ENCODE results near the gene JUNB. TPM values are rescaled to one million over a fixed set of nuclear protein-coding genes. Genes with fewer than 3 reads are reported as not detected.

The JUNB gene
- total and polyA plus RNA-seq, 2 of the 8 experiments (the other 6 are each of a cell fraction or from before 2014, with no cell fraction given): 7.4 to 10.0 TPM

DNA sequence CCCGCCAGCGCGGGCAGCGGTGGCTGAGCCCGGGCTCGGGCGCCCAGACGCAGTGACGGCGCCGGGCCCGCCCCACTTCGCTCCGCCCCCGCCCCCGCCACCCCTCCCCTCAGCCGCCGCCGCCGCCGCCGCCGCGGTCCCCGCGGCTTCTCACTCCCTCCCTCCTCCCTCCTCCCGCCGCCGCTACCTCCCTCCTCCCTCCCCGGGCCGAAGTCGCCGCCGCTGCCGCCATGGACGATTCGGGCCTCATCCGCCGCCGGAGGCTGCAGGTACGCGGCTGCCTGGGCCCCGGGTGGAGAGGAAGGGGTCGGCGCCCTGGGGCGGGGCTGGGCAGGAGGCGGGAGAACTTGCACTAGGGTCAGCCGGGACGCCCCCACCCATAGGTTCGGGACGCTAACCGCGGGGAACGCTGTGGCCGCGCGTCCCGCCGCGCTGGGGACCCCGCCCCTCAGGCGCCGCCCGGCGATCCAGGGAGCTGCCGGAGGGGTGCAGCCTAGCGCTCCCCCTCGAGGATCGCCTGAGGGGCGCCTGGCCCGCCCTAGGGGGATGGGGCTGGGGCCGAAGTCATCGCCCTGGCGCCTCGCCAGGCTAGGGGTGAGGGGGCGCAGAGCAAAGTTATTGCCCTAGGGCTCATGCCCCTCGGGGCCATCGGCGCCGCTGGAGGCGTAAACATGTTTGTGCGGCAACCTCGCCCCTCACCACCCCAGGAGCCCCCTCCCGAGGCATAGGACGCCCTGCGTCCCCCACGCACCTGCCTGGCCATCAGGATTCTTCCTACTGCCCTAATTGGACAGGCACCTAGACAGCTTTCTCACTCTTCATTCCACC, 42.7 kb downstream of the JUNB start:
- H3K9ac ChIP-seq (replicated peaks in 1 of 4; ENCODE audit: extremely low read depth in 1 of 4, low read depth in 3 of 4, low read length in 3 of 4): peak overlapping the region in 1 of 4 experiments; percentile 38; a peak in 1 of 7 replicates
- H3K9me3 ChIP-seq (ENCODE audit: insufficient read depth in 2 of 2, low read depth in 1 of 2, low read length in 1 of 2): no peaks in the 10 kb centered on the region
- TF ChIP-seq SP4 (IDR thresholded peaks at IDR 0.05; ENCODE audit: low read length): no peak
- no peak for TF ChIP-seq BACH1 (IDR thresholded peaks at IDR 0.05; ENCODE audit: low read length)
- TF ChIP-seq CTBP2 (IDR thresholded peaks at IDR 0.05; ENCODE audit: borderline replicate concordance, insufficient read depth, insufficient read length, low read length): no peak
- TF ChIP-seq PHF8 (conservative IDR thresholded peaks at IDR 0.05; ENCODE audit: low read depth, low read length): peak; percentile 47; the same call in 1 of the 2 replicates
- TF ChIP-seq SIRT6 (IDR thresholded peaks at IDR 0.05; ENCODE audit: low read length): no peak
- TF ChIP-seq, protein P1, sequence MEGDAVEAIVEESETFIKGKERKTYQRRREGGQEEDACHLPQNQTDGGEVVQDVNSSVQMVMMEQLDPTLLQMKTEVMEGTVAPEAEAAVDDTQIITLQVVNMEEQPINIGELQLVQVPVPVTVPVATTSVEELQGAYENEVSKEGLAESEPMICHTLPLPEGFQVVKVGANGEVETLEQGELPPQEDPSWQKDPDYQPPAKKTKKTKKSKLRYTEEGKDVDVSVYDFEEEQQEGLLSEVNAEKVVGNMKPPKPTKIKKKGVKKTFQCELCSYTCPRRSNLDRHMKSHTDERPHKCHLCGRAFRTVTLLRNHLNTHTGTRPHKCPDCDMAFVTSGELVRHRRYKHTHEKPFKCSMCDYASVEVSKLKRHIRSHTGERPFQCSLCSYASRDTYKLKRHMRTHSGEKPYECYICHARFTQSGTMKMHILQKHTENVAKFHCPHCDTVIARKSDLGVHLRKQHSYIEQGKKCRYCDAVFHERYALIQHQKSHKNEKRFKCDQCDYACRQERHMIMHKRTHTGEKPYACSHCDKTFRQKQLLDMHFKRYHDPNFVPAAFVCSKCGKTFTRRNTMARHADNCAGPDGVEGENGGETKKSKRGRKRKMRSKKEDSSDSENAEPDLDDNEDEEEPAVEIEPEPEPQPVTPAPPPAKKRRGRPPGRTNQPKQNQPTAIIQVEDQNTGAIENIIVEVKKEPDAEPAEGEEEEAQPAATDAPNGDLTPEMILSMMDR (IDR thresholded peaks at IDR 0.05; ENCODE audit: control extremely low read depth in 1 of 3, insufficient read depth in 1 of 3, low read depth in 1 of 3, low read length in 3 of 3): no peak
- no peak for TF ChIP-seq EGR1 (IDR thresholded peaks at IDR 0.05; ENCODE audit: borderline replicate concordance, low read depth, low read length)
- TF ChIP-seq POU5F1 (IDR thresholded peaks at IDR 0.05; ENCODE audit: low read depth, low read length): no peak
- no peak for TF ChIP-seq NRF1 (IDR thresholded peaks at IDR 0.05; ENCODE audit: low read depth, low read length)

More for the DNA sequence above, 42.7 kb downstream of the JUNB start:
- WGBS, 2 experiments (ENCODE audit: extremely low coverage in 1 of 2, insufficient coverage in 1 of 2, insufficient read length in 1 of 2, insufficient replicate concordance in 2 of 2, low coverage in 1 of 2, low lambda C conversion rate in 2 of 2, missing lambda C conversion rate in 1 of 2): 1% methylated on average over 39 of the region's 87 CpGs; no CpG with 5 or more reads in 1 of the 2 experiments
- Histone ChIP-seq H3K4me2 (ENCODE audit: insufficient read depth in 1 of 2, low read depth in 2 of 2, low read length in 2 of 2) (peak overlapping the region; percentile 81 to 88), H3K56ac (replicated peaks; ENCODE audit: insufficient read length, low read depth, low read length) (peak overlapping the region; percentile 81), H3K79me1 (ENCODE audit: low read depth, low read length) (no peaks in the 10 kb centered on the region), H3K36me3 (ENCODE audit: control insufficient read depth in 2 of 4, insufficient read depth in 4 of 4, low read length in 3 of 4) (no peaks in the 10 kb centered on the region), H3K4me3 (ENCODE audit: extremely low read depth in 1 of 4, insufficient read depth in 2 of 4, low read depth in 3 of 4, low read length in 4 of 4) (peak overlapping the region; percentile 62 to 81 (median 70)), H3K18ac (ENCODE audit: extremely low read depth, low read length) (peak overlapping the region; percentile 87), H2BK120ac (replicated peaks; ENCODE audit: low read depth, low read length) (no peak overlapping the region), H4K91ac (replicated peaks; ENCODE audit: insufficient read length, low read length) (no peak overlapping the region), H4K20me1 (replicated peaks in 1 of 2; ENCODE audit: control insufficient read depth in 1 of 2, insufficient read depth in 2 of 2, low read length in 2 of 2) (peaks cover 2 to 10% of the 10 kb centered on the region in 2 experiments), H4K8ac (ENCODE audit: extremely low read depth, insufficient read depth, low read length) (peak overlapping the region; percentile 73), H2AFZ (ENCODE audit: low read length) (no peak overlapping the region), H2BK5ac (ENCODE audit: low read depth, low read length) (no peak overlapping the region; the same call in 1 of the 2 replicates), H3K4me1 (replicated peaks in 1 of 4; ENCODE audit: control insufficient read depth in 3 of 4, insufficient read depth in 4 of 4, low read length in 3 of 4) (peaks cover under 1 to 32% (median 16%) of the 10 kb centered on the region in 4 experiments), H3K4ac (replicated peaks; ENCODE audit: insufficient read length, low read depth, low read length) (no peak overlapping the region), H4K5ac (ENCODE audit: insufficient read length, low read depth, low read length) (peak overlapping the region; percentile 40), H3K79me2 (ENCODE audit: control insufficient read depth in 1 of 2, insufficient read depth in 2 of 2, low read length in 2 of 2) (no peaks in the 10 kb centered on the region), H2AK5ac (ENCODE audit: low read depth, low read length) (no peak overlapping the region), H3K27ac (ENCODE audit: low read depth, low read length) (no peak overlapping the region), H3K14ac (ENCODE audit: insufficient read length) (no peak overlapping the region), H2BK15ac (ENCODE audit: low read length) (0 out of 2 replicates have a peak overlapping the region, but pooled peaks have one; percentile 84), H3K23me2 (ENCODE audit: low read depth, low read length) (peaks cover 21% of the 10 kb centered on the region), H2BK20ac (ENCODE audit: low read length) (no peak overlapping the region), H3K23ac (ENCODE audit: insufficient read length) (no peak overlapping the region), H3K27me3 (replicated peaks in 1 of 4; ENCODE audit: control insufficient read depth in 3 of 4, extremely low read depth in 1 of 4, insufficient read depth in 3 of 4, low read length in 3 of 4) (peaks cover 0 to 13% (median 9%) of the 10 kb centered on the region in 4 experiments; a peak in 5 of 7 replicates), H2BK12ac (ENCODE audit: low read depth, low read length) (0 out of 2 replicates have a peak overlapping the region, but pooled peaks have one; percentile 88)
- ChIA-PET POLR2A (ENCODE audit: partially characterized antibody) (interaction anchor here (0.7 to 2.3 kb wide), 10 partner anchors 9 to 111 kb away, joined by 3 to 13 read pairs (median 4); partner anchors contain the start of genes DNASE2 and TNPO2), CTCF (ENCODE audit: partially characterized antibody) (interaction anchor here (0.8 to 2.7 kb wide), 7 partner anchors 9 to 55 kb away, joined by 3 to 11 read pairs (median 6); partner anchors contain the start of gene RNASEH2A)
- DNase-seq (ENCODE audit: low read depth in 1 of 2, low spot score in 2 of 2): peak in 1 of 2 experiments; percentile 79
- FAIRE-seq: no peak
